COLO829 (cell line): ENCODE results near the gene LHFPL3.
A peak's percentile ranks its signal among the peaks of the same experiment; 100 is the strongest.
"Not testable (repeated sequence)": the region's sequence is repeated elsewhere in the genome, so short reads cannot be mapped to it uniquely, and the experiment has no call there.

Experiments used
- DNase-seq: peaks from one replicate; pipeline ENCODE4 v3.0.0; 2012; ENCODE audit warnings: low spot score

LHFPL3 gene

DNA sequence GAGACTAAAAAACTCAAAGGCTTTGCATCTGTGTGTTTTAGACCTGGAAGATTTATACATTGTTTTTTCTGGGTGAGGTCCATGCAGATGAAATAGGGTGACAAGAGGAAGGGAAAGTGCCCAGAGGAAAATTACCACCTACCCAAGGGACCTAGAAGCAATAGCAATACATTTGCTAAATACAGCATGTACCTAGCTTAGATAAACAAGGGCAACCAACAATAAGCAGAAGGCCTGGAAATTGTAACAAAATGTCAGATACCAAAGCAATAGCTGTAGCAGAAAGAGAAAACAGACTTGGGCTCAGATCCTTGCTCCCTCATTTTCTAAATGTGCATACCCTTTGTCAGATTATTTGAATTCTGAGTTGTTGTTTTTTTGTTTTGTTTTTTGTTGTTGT lies 367.2 kb downstream of the LHFPL3 start:
- DNase-seq: no peak

DNA sequence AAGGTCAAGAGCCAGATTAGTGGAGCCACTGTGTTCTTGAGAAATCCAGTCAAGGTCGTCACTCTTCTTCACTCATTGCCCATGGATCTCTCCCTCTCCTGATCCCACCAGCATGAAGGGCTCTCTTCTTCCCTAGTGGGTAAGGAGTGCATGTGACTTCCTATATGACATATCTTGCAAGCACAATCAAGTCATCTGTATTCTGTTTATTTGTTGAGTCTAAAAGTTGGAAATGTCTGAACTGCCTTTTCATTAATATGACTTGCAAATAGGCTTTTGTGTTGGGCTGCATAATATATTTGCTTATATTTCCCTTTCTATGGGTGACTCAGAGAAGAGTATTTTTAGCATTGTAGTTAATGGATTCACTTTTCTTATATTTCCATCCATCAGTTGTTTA lies 371.9 kb downstream of the LHFPL3 start:
- peak; percentile 54 for DNase-seq

- DNase-seq: not testable (repeated sequence)
Observed at GRCh38 chr7:104721027-104721426, 392.6 kb downstream of the LHFPL3 start.

GRCh38 chr7:104723001-104723400 lies 394.6 kb downstream of the LHFPL3 start:
- peak; percentile 91 for DNase-seq

- DNase-seq: no peak
Observed at GRCh38 chr7:104758504-104758903, 430.1 kb downstream of the LHFPL3 start.

- no peak for DNase-seq
Observed at GRCh38 chr7:104761892-104762291, 433.5 kb downstream of the LHFPL3 start.

- DNase-seq: no peak
Observed at GRCh38 chr7:104767113-104767512, 438.7 kb downstream of the LHFPL3 start.

- peak; percentile 88 for DNase-seq
Observed at GRCh38 chr7:104767826-104768536, 439.6 kb downstream of the LHFPL3 start.

DNA sequence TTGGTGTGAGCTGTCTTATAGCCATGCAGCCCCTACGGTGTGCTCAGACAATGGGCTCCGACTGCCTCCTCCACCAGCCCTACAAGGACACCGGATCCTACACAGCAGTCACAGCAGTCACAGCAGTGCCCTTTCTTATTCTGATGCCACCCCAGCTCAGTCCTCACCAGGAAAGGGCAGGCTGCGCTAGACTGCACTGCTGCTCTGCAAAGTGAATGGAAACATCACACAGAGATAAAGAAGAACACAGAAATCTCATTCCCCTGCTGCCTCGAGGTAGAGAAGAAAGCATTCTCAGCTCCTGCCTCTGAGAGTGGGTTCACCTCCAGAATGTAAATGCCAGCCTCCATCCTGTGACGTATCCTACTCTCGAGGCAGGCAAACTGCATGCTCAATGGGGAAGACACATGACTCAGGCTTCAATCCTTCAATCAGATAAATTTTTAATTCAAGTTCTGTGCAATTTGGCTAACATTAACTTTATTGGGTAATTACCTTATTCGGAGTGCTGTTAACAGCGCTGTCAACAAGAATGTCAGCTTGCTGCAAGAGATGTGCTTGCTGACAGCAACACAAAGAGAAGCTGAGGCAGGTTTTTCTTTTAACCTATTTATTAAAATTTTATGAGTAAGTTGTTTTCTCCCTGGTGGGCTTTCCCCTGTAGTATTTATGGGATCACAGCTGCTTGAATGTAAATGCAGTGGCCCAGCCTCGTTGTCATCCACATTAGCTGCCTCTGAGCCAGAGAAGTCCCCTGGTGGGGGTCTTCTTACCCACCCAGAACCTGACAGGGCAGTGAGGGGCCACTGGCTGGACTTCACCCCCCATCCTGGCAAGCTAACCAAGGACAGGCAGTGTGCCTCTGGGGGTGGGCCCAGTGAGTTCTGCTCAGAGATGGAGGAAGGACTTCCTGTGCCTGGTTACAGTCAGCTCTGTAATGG lies 444.3 kb downstream of the LHFPL3 start:
- no peak for DNase-seq

DNA sequence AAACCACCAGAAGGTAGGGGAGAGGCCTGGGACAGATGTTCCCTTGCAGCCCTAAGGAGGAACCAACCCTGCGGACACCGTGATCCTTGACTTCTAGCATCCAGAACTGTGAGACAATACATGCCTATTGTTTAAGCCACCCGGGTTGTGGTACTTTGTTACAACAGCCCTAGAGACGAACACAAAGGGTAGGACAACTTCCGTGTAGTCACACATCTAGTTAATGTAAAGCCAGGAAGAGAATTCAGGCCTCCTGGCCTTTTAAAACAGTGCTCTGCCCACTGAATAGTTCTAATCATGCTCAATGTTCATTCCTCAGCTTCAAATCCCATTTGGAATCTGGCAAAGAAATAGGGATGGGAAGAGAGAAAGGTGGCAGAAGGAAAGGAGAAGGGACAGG lies 445.4 kb downstream of the LHFPL3 start:
- DNase-seq: no peak

DNA sequence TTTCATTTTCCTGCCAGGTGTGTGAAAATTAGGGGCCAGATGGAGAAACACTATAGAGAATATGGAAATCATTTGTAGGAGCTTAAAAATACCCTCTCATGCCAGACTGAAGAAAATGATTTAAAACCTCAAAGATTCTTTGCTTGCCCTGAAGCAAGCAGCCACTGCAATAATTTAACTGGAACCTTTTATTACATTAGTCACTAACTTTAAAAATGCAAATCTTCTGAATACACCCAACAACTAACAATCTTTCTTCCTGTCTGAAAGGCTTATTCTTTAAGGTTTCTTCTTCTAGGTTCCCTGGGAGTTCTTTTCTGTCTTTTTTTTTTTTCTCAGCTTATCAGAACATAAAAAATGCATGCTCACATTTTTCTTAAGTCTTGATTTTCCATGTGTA lies 447.1 kb downstream of the LHFPL3 start:
- peak; percentile 92 for DNase-seq

- DNase-seq: no peak
Observed at GRCh38 chr7:104777301-104777800, 448.9 kb downstream of the LHFPL3 start.

DNA sequence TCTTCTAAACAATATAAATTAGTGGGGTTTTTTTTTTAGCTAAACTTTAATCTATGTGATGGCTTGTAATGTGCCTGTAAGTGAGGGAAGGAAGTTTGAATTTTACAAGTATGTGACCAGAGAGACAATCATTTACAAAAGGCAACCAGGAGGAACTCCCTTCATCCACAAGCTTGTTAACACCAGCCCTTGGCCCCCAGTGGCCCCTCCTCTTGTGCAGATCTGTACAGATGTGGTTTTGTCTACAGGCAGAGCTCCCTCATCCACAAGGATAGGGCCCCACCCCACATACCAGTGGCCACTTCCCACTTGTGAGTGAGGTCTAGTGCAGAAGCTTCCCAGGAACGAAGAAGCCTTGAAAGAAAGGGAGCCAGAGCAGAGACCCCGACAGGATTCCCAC lies 451.5 kb downstream of the LHFPL3 start:
- no peak for DNase-seq

DNA sequence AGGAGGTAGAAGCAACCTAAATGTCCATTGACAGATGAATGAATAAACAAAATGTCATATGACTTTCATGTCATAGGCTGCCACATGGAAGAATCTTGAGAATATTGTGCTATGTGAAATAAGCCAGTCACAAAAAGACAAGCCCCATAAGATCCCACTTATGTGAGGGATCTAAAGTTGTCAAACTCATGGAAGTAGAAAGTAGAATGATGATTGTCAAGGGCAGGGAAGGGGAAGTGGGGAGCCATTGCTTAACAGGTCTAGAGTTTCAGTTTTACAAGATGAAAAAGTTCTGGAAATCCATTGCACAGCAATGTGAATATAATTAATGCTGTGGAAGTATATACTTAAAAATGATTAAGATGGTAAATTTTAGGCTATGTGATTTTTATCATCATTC lies 456.3 kb downstream of the LHFPL3 start:
- DNase-seq: no peak

GRCh38 chr7:104789780-104790179 lies 461.4 kb downstream of the LHFPL3 start:
- DNase-seq: no peak

DNA sequence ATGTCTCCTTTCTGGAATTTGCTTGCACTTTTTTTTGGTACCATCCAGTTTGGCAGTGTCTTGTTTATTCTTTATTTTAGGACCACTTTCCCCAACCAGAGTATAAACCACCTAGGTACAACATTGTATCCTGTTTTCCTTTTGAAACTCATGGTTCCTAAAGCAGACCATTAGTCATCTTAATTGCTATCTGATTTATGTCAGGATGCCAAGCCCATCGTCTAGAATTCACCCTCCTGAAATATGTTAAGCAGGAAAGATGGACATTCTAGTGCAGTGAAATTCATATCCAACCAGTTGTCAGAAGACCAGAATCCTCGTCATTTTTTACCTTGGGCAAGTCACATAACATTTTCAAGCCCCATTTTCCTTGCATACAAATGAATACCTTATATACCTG lies 462.0 kb downstream of the LHFPL3 start:
- DNase-seq: no peak

DNA sequence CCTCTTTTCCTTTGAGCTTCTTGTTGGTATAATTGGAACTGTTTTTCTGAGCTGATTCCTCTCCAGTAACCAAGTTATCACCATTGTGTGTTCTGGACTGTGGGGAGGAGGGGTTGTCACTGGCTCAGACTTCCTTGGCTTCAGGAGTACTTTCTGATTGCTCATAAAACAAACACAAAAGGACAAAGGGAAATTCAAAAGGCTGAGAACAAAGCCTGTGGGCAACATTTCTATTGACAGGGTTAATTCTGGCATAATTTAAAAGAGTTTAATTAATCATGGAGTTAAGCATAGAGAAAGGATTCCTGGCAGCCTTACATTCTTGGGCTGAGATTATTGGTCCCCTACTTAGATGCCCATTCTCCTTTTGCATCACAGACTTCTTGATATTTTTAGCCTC lies 462.7 kb downstream of the LHFPL3 start:
- no peak for DNase-seq

DNA sequence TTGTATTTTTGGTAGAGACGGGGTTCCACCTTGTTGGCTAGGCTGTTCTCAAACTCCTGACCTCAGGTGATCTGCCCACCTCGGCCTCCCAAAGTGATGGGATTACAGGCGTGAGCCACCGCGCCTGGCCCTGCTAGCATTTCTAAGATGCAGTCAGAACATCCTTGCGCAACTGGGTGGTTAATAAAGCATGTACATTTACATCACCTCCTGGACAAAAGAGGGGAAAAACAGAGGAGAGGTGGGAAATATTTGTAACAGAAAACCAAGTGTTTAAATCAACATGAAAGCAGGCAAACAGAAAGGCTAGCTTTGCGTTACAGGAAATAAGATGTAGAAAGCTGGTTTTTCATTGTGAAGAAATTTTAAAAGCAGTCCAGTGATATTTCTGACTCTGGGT lies 464.7 kb downstream of the LHFPL3 start:
- no peak for DNase-seq

DNA sequence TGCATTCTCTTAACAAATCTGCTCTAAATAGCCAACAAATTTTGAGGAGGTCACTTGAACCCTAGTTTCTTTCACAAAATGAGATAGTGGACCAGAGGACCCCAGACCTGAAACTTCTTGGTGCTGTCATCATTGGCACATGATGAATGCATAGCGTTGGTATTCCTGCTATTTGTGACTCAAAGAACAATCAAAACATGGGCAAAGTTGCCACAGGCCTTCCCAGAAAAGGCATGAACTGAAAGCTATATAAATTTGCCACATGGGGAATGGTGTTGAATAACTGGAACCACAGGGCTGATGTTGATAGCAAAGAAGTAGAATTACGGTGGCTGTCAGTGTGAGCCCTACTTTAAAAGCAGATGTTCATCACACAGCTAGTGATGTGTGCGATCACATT lies 465.8 kb downstream of the LHFPL3 start:
- no peak for DNase-seq

DNA sequence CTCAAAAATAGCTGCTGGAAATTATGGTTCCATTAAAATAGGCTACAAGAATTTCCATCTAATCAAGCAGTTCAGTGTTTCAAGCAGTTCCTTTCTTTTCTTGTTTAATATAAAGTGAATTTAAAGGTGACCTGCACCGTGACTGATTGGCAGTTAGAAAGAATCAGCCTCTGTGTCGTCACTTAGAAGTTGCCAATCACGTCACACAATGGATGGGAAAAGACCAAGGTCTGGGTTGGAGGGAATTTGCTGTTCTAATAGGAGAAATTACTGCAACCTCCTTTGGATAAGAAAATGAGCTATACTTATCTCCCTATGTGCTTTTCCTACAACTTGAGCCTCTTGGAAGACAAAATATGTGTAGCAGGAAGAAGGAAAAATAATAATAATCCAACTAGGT lies 466.2 kb downstream of the LHFPL3 start:
- DNase-seq: no peak

DNA sequence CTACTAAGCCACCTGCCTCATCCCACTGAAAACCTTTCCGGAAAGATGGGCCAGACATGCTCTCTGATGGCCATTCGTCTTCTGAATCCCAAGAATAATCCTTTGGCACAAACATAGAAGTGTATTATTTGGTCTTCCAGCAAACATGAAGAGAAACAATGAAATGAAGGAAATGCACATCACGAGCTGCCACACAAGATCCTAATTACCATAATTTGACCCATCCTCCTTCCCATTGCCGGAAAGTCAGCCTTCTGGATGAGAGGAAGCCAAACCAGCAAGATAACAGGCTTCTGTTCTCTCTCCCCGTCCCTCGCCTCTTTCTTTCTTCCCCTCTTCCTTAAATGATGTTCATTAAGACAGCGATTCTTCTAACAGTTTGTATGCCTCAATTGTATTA lies 466.7 kb downstream of the LHFPL3 start:
- DNase-seq: peak; percentile 100

GRCh38 chr7:104795616-104796398 lies 467.4 kb downstream of the LHFPL3 start:
- DNase-seq: no peak
